Sigmoid colon (tissue), 4 donors: Measurements from ENCODE around the gene NFS1.

Experiments used
- EP300 ChIP-seq, 4 donors: sonication (generic); formaldehyde crosslinking; IDR thresholded peaks; one replicate each; pipeline ENCODE4 v1.6.1; 2017; ENCODE audit warnings: antibody characterized with exemption in 4 of 4
- POLR2A ChIP-seq, 2 donors: fragments of 450-650 bp; IDR thresholded peaks; one replicate each; pipeline ENCODE4 v1.6.1; 2016; ENCODE audit warnings: antibody characterized with exemption in 2 of 2, mild to moderate bottlenecking in 2 of 2, moderate library complexity in 2 of 2
- POLR2AphosphoS5 ChIP-seq, 4 donors: sonication (generic); formaldehyde crosslinking; IDR thresholded peaks; one replicate each; pipeline ENCODE4 v1.6.1; 2017; ENCODE audit warnings: antibody characterized with exemption in 4 of 4
- TF ChIP-seq, protein P1 (sequence below), 4 experiments: fragments of 450-650 bp in 3 of 4; fragments of 200-600 bp in 1 of 4; IDR thresholded peaks; one replicate each; pipeline ENCODE4 v1.5.1; 2016 to 2019; ENCODE audit warnings: antibody characterized with exemption in 4 of 4, mild to moderate bottlenecking in 3 of 4, moderate library complexity in 2 of 4

DNA sequence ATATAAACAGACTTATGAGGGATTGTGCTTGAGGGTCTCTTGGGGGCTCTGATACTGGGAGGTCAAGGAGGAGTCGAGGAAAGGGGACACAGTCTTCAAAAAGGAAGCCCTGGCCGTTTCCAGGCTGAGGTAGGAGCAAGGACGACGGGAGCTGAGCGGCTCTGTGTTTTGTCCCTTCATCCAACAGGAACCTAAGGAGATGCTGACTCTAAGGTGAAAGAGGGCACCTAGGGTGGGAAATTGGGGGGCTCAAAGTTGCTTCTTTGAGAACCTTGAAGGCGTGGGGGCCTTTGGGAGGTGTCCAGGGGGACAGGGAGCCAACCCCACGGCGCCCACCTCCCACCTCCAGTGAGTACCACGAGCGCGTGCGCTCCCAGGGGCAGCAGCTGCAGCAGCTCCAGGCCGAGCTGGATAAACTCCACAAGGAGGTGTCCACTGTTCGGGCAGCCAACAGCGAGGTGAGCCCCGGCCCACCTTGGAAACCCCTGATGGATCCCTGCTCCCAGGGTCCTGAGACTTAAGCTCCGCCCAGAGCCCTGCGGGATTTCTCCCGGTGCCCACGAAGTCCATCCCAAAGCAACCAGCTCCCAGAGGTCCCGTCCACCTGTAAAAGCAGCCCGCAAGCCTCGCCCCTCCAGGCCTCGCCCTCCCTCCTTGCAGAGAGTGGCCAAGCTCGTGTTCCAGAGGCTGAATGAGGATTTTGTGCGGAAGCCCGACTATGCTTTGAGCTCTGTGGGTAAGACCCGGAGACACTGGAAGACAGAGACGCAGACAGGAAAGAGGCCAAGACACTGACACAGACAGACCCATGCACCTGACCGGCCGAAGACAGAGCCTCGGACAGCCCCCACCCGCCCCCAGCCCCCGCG lies 80.7 kb downstream of the NFS1 start:
- TF ChIP-seq, protein P1, sequence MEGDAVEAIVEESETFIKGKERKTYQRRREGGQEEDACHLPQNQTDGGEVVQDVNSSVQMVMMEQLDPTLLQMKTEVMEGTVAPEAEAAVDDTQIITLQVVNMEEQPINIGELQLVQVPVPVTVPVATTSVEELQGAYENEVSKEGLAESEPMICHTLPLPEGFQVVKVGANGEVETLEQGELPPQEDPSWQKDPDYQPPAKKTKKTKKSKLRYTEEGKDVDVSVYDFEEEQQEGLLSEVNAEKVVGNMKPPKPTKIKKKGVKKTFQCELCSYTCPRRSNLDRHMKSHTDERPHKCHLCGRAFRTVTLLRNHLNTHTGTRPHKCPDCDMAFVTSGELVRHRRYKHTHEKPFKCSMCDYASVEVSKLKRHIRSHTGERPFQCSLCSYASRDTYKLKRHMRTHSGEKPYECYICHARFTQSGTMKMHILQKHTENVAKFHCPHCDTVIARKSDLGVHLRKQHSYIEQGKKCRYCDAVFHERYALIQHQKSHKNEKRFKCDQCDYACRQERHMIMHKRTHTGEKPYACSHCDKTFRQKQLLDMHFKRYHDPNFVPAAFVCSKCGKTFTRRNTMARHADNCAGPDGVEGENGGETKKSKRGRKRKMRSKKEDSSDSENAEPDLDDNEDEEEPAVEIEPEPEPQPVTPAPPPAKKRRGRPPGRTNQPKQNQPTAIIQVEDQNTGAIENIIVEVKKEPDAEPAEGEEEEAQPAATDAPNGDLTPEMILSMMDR (IDR thresholded peaks at IDR 0.05): no peak
- TF ChIP-seq EP300 (IDR thresholded peaks at IDR 0.05) (no peak), POLR2AphosphoS5 (IDR thresholded peaks at IDR 0.05) (no peak), POLR2A (IDR thresholded peaks at IDR 0.05) (no peak)
